NOMO-1 treated with dmso at 0.1 percent for 144 hours (cell line): ENCODE measurements around the gene NRCAM.

Experiments used
- DNase-seq: peaks from one replicate; lab custom pipeline; 2025; ENCODE audit not compliant: unreplicated experiment; lab: John Stamatoyannopoulos, UW

The NRCAM gene

GRCh38 chr7:108137040-108137439, 319.2 kb downstream of the NRCAM start:
- no peak for DNase-seq

- DNase-seq, result no peak
Observed at GRCh38 chr7:108136191-108136688, 320.0 kb downstream of the NRCAM start.

- DNase-seq, result peak; percentile 52
Observed at GRCh38 chr7:108135446-108136190, 320.6 kb downstream of the NRCAM start.

GRCh38 chr7:108134486-108134885, 321.8 kb downstream of the NRCAM start:
- no peak for DNase-seq

GRCh38 chr7:108132551-108133265, 323.5 kb downstream of the NRCAM start:
- no peak for DNase-seq

GRCh38 chr7:108130261-108130660, 326.0 kb downstream of the NRCAM start, which contains the start of gene LAMB4:
LAMB4 (minus strand) TSS chr7:108130361; CDS start chr7:108123164, 7,197 bp downstream.
- DNase-seq, result no peak

- no peak for DNase-seq
Observed at GRCh38 chr7:108129018-108129965, 326.9 kb downstream of the NRCAM start.

GRCh38 chr7:108128514-108128913, 327.7 kb downstream of the NRCAM start:
- DNase-seq, result no peak

GRCh38 chr7:108127461-108127860, 328.8 kb downstream of the NRCAM start:
- DNase-seq, result no peak

GRCh38 chr7:108124820-108125219, 331.4 kb downstream of the NRCAM start:
- DNase-seq, result no peak

GRCh38 chr7:108122181-108122580, 334.1 kb downstream of the NRCAM start:
- no peak for DNase-seq

- DNase-seq, result no peak
Observed at GRCh38 chr7:108120933-108121332, 335.3 kb downstream of the NRCAM start.

- no peak for DNase-seq
Observed at GRCh38 chr7:108120196-108120595, 336.0 kb downstream of the NRCAM start.

- no peak for DNase-seq
Observed at GRCh38 chr7:108118959-108119358, 337.3 kb downstream of the NRCAM start.

GRCh38 chr7:108114117-108114841, 342.0 kb downstream of the NRCAM start:
- DNase-seq, result no peak

GRCh38 chr7:108112683-108113082, 343.6 kb downstream of the NRCAM start:
- no peak for DNase-seq

GRCh38 chr7:108109221-108109908, 346.9 kb downstream of the NRCAM start:
- DNase-seq, result no peak

- no peak for DNase-seq
Observed at GRCh38 chr7:108108131-108108530, 348.1 kb downstream of the NRCAM start.

GRCh38 chr7:108104324-108104723, 351.9 kb downstream of the NRCAM start:
- no peak for DNase-seq
